Hepatocyte (in vitro differentiated cells): ENCODE measurements around the gene NEMP1. TPM values are rescaled to one million over a fixed set of nuclear protein-coding genes. Genes with fewer than 3 reads are reported as not detected.

ENCODE experiments used
- DNase-seq: peaks from one replicate; pipeline ENCODE4 v3.0.0-alpha.2; 2016; ENCODE audit warnings: low spot score
- H2AFZ ChIP-seq: fragments of 200-600 bp; sonication (generic); 2 replicates; pipeline ENCODE4 v1.6.0; 2016; ENCODE audit warnings: antibody characterized with exemption, mild to moderate bottlenecking
- H3K27ac ChIP-seq: fragments of 200-600 bp; sonication (generic); 2 replicates; pipeline ENCODE4 v1.5.1; 2016; ENCODE audit warnings: mild to moderate bottlenecking
- H3K27me3 ChIP-seq: fragments of 200-600 bp; sonication (generic); 2 replicates; pipeline ENCODE4 v1.6.1; 2016
- H3K36me3 ChIP-seq: fragments of 200-600 bp; sonication (generic); replicated peaks from 2 replicates; pipeline ENCODE4 v1.5.1; 2016; ENCODE audit warnings: low read depth; ENCODE audit not compliant: insufficient read depth
- H3K4me1 ChIP-seq: fragments of 200-600 bp; sonication (generic); 2 replicates; pipeline ENCODE4 v1.5.1; 2016; ENCODE audit warnings: mild to moderate bottlenecking, moderate library complexity; ENCODE audit not compliant: insufficient read depth
- H3K4me2 ChIP-seq: fragments of 200-600 bp; sonication (generic); 2 replicates; pipeline ENCODE4 v1.6.0; 2016
- H3K4me3 ChIP-seq: fragments of 200-600 bp; sonication (generic); 2 replicates; pipeline ENCODE4 v1.5.1; 2016; ENCODE audit warnings: mild to moderate bottlenecking
- H3K79me2 ChIP-seq: fragments of 200-600 bp; sonication (generic); 2 replicates; pipeline ENCODE4 v1.6.0; 2017; ENCODE audit warnings: mild to moderate bottlenecking
- H3K9me2 ChIP-seq: fragments of 200-600 bp; sonication (generic); replicated peaks from 2 replicates; pipeline ENCODE4 v1.6.0; 2017; ENCODE audit warnings: mild to moderate bottlenecking; ENCODE audit not compliant: insufficient read depth
- H3K9me3 ChIP-seq: fragments of 200-600 bp; sonication (generic); 2 replicates; pipeline ENCODE4 v1.5.1; 2016; ENCODE audit warnings: low read depth, mild to moderate bottlenecking
- H4K20me1 ChIP-seq: fragments of 200-600 bp; sonication (generic); 2 replicates; pipeline ENCODE4 v1.6.0; 2016; ENCODE audit warnings: mild to moderate bottlenecking; ENCODE audit not compliant: insufficient read depth, poor library complexity, severe bottlenecking
- CTCF ChIP-seq: fragments of 200-600 bp; sonication (generic); IDR thresholded peaks from 2 replicates; pipeline ENCODE4 v1.5.1; 2016; ENCODE audit warnings: antibody characterized with exemption, mild to moderate bottlenecking; ENCODE audit not compliant: poor library complexity
- EZH2 ChIP-seq: fragments of 200-600 bp; sonication (generic); IDR thresholded peaks from 2 replicates; pipeline ENCODE4 v1.6.1; 2016; ENCODE audit warnings: antibody characterized with exemption, mild to moderate bottlenecking, borderline replicate concordance
- EZH2phosphoT487 ChIP-seq: fragments of 200-600 bp; sonication (generic); IDR thresholded peaks from one replicate; pipeline ENCODE4 v1.6.1; 2018; ENCODE audit warnings: antibody characterized with exemption, mild to moderate bottlenecking, low read depth, moderate library complexity; ENCODE audit not compliant: unreplicated experiment, severe bottlenecking
- WGBS: methylation state at CpG from one replicate; pipeline ENCODE4 v1.1.6; 2016; ENCODE audit warnings: low lambda C conversion rate; ENCODE audit errors: missing lambda C conversion rate; 5-methylcytosine and 5-hydroxymethylcytosine counted together
- polyA plus RNA-seq: library from polyadenylated mRNA; unstranded; fragments of >200 nt; fragmentation: Nextera tagmentation; extraction: Ambion mirVana; gene quantifications from 2 replicates; pipeline ENCODE4 v1.2.1, GENCODE V29; 2016
- total RNA-seq: library from RNA; depleted of rRNA; stranded (reverse); fragments of >200 nt; gene quantifications from 2 replicates; pipeline ENCODE4 v1.2.3, GENCODE V29; 2014

Gene NEMP1
- total and polyA plus RNA-seq, 2 experiments from 2014 or later, result 6.2 to 9.3 TPM

GRCh38 chr12:57098546-57098945 is 20.0 kb upstream of the NEMP1 start:
- Histone ChIP-seq H3K27me3 (no peaks in the 10 kb centered on the region), H3K9me2 (no peaks in the 10 kb centered on the region), H3K27ac (no peak overlapping the region), H2AFZ (no peak overlapping the region), H3K4me1 (peaks cover 14% of the 10 kb centered on the region), H4K20me1 (peaks cover 1% of the 10 kb centered on the region), H3K4me3 (no peak overlapping the region), H3K4me2 (no peak overlapping the region), H3K9me3 (no peaks in the 10 kb centered on the region), H3K79me2 (peaks cover 1% of the 10 kb centered on the region), H3K36me3 (no peaks in the 10 kb centered on the region)
- no peak for TF ChIP-seq EZH2
- no peak for DNase-seq
- 92% methylated on average over 1 of the region's 1 CpG for WGBS

- Histone ChIP-seq H2AFZ (no peak overlapping the region), H3K4me1 (peaks cover 23% of the 10 kb centered on the region), H4K20me1 (peaks cover 12% of the 10 kb centered on the region), H3K4me3 (no peak overlapping the region), H3K9me2 (no peaks in the 10 kb centered on the region), H3K4me2 (no peak overlapping the region), H3K36me3 (peaks cover under 1% of the 10 kb centered on the region), H3K9me3 (no peaks in the 10 kb centered on the region), H3K79me2 (peaks cover 12% of the 10 kb centered on the region), H3K27ac (peak overlapping the region; percentile 37), H3K27me3 (no peaks in the 10 kb centered on the region)
- TF ChIP-seq CTCF, result no peak
- 89% methylated on average over 8 of the region's 8 CpGs for WGBS
- DNase-seq, result no peak
Observed at GRCh38 chr12:57097554-57097835, 18.9 kb upstream of the NEMP1 start.

DNA sequence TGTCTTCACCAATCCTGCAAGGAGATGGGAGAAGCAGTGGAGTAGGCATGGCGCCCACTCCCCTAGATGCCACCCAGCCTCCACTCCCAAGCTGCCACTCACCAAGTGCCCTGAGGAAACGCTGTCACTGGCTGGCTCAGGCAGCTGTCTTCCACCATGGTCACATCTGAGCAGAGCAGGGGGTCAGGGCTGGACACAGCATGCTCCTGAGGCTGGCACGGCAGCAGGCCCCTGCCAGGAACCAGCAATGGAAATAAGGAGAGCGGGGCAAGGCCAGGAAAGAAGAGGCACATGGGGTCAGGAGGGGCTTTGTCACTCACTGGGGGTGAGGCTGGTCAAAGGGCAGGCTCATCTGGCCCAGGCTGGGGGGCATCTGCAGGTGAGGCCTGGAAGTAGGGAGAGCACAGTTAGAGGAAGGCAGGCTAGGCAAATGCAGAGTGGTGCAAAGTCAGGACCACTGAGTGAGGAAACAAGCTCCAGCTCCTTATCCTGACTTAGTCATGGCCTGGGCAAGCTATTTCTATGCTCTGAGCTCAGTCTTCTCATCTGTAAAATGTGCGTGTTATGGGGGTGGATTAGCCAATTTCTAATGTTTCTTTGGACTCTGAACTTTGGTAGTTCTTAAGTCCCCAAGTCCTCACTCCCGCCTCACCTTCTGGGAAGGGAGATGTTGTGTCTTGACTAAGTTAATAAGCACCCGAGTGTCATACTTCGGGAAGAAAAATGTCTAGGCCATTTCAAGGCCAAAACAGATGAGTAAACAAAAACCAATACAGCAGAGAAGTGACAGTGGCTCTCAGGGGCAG is 18.4 kb upstream of the NEMP1 start:
- Histone ChIP-seq H4K20me1 (peaks cover 16% of the 10 kb centered on the region), H3K36me3 (peaks cover 3% of the 10 kb centered on the region), H3K4me1 (peaks cover 17% of the 10 kb centered on the region), H3K4me3 (no peak overlapping the region), H3K27me3 (no peaks in the 10 kb centered on the region), H3K79me2 (peaks cover 17% of the 10 kb centered on the region), H3K9me3 (no peaks in the 10 kb centered on the region), H3K4me2 (no peak overlapping the region), H3K9me2 (no peaks in the 10 kb centered on the region), H2AFZ (no peak overlapping the region), H3K27ac (peak overlapping the region; percentile 57)
- no peak for TF ChIP-seq EZH2
- no peak for TF ChIP-seq EZH2phosphoT487
- no peak for TF ChIP-seq CTCF
- 91% methylated on average over 8 of the region's 8 CpGs for WGBS
- DNase-seq, result no peak

DNA sequence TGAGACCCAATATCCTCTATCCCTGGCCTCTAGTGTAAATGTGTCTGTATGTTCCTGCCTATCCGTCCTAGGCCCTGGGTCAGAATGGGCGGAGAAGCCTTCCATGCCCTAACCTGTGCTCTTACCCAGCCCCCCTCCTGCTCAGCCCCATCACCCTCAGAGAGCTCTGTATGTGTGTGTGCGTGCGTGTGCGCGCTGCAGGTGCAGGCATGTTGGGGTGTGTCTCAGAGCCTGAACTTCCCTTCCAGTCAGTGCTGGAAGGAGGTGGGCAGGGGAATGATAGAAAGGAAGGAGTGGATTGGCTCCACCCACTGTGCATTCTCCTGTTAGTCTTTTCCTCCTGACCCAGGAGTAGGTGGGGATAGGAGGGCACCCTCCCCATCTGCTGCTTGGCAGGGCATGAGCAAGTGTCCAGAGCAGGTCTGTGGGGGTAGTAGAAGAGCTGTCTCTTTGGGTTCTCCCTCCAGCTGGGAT is 17.5 kb upstream of the NEMP1 start:
- Histone ChIP-seq H3K4me3 (no peak overlapping the region), H3K27ac (peak overlapping the region; percentile 57), H3K9me2 (no peaks in the 10 kb centered on the region), H3K4me2 (no peak overlapping the region), H4K20me1 (peaks cover 24% of the 10 kb centered on the region), H3K4me1 (peaks cover 20% of the 10 kb centered on the region), H3K27me3 (no peaks in the 10 kb centered on the region), H3K9me3 (no peaks in the 10 kb centered on the region), H3K36me3 (peaks cover 3% of the 10 kb centered on the region), H2AFZ (no peak overlapping the region), H3K79me2 (peaks cover 25% of the 10 kb centered on the region)
- peak; percentile 47 for DNase-seq
- no peak for TF ChIP-seq EZH2phosphoT487
- no peak for TF ChIP-seq CTCF
- TF ChIP-seq EZH2, result no peak
- WGBS, result 90% methylated on average over 6 of the region's 6 CpGs
